ENCODE data around the gene NHLRC1.

The NHLRC1 gene

GRCh38 chr6:18101873-18102272 is 20.6 kb downstream of the NHLRC1 start:
- Histone ChIP-seq H3K27ac (ENCODE audit: low read length) (no peak overlapping the region), H3K9ac (ENCODE audit: low read length) (no peak overlapping the region), H3K4me3 (ENCODE audit: low read length) (no peak overlapping the region), H3K4me1 (ENCODE audit: control insufficient read depth, low read depth, low read length) (no peaks in the 10 kb centered on the region), H3K9me3 (ENCODE audit: control insufficient read depth, low read depth, low read length) (no peaks in the 10 kb centered on the region), H3K27me3 (ENCODE audit: control insufficient read depth, insufficient read depth, low read length) (no peaks in the 10 kb centered on the region), H3K36me3 (ENCODE audit: control insufficient read depth, low read depth, low read length) (no peaks in the 10 kb centered on the region)

- Histone ChIP-seq H3K27ac (ENCODE audit: low read length) (no peak overlapping the region), H3K9ac (ENCODE audit: low read length) (no peak overlapping the region), H3K36me3 (ENCODE audit: control insufficient read depth, low read depth, low read length) (no peaks in the 10 kb centered on the region), H3K9me3 (ENCODE audit: control insufficient read depth, low read depth, low read length) (no peaks in the 10 kb centered on the region), H3K27me3 (ENCODE audit: control insufficient read depth, insufficient read depth, low read length) (no peaks in the 10 kb centered on the region), H3K4me3 (ENCODE audit: low read length) (no peak overlapping the region), H3K4me1 (ENCODE audit: control insufficient read depth, low read depth, low read length) (no peaks in the 10 kb centered on the region)
Observed at GRCh38 chr6:18101271-18101670, 21.2 kb downstream of the NHLRC1 start.

- no peaks in the 10 kb centered on the region for H3K4me1 ChIP-seq (ENCODE audit: control insufficient read depth, low read depth, low read length)
- no peak overlapping the region for H3K9ac ChIP-seq (ENCODE audit: low read length)
- no peak overlapping the region for H3K4me3 ChIP-seq (ENCODE audit: low read length)
- no peak overlapping the region for H3K27ac ChIP-seq (ENCODE audit: low read length)
- H3K36me3 ChIP-seq (ENCODE audit: control insufficient read depth, low read depth, low read length) = no peaks in the 10 kb centered on the region
- no peaks in the 10 kb centered on the region for H3K9me3 ChIP-seq (ENCODE audit: control insufficient read depth, low read depth, low read length)
- H3K27me3 ChIP-seq (ENCODE audit: control insufficient read depth, insufficient read depth, low read length) = no peaks in the 10 kb centered on the region
Observed at GRCh38 chr6:18100296-18100695, 22.2 kb downstream of the NHLRC1 start.

GRCh38 chr6:18099511-18099910 is 23.0 kb downstream of the NHLRC1 start:
- H3K27me3 ChIP-seq (ENCODE audit: control insufficient read depth, insufficient read depth, low read length) = no peaks in the 10 kb centered on the region
- no peak overlapping the region for H3K4me3 ChIP-seq (ENCODE audit: low read length)
- no peaks in the 10 kb centered on the region for H3K9me3 ChIP-seq (ENCODE audit: control insufficient read depth, low read depth, low read length)
- no peaks in the 10 kb centered on the region for H3K4me1 ChIP-seq (ENCODE audit: control insufficient read depth, low read depth, low read length)
- no peak overlapping the region for H3K27ac ChIP-seq (ENCODE audit: low read length)
- no peaks in the 10 kb centered on the region for H3K36me3 ChIP-seq (ENCODE audit: control insufficient read depth, low read depth, low read length)
- H3K9ac ChIP-seq (ENCODE audit: low read length) = no peak overlapping the region

GRCh38 chr6:18096423-18096822 is 26.1 kb downstream of the NHLRC1 start:
- H3K4me1 ChIP-seq (ENCODE audit: control insufficient read depth, low read depth, low read length) = no peaks in the 10 kb centered on the region
- H3K9ac ChIP-seq (ENCODE audit: low read length) = no peak overlapping the region
- H3K27ac ChIP-seq (ENCODE audit: low read length) = no peak overlapping the region
- no peaks in the 10 kb centered on the region for H3K36me3 ChIP-seq (ENCODE audit: control insufficient read depth, low read depth, low read length)
- no peaks in the 10 kb centered on the region for H3K27me3 ChIP-seq (ENCODE audit: control insufficient read depth, insufficient read depth, low read length)
- no peaks in the 10 kb centered on the region for H3K9me3 ChIP-seq (ENCODE audit: control insufficient read depth, low read depth, low read length)
- no peak overlapping the region for H3K4me3 ChIP-seq (ENCODE audit: low read length)

GRCh38 chr6:18091382-18091781 is 31.1 kb downstream of the NHLRC1 start:
- no peak overlapping the region for H3K9ac ChIP-seq (ENCODE audit: low read length)
- no peaks in the 10 kb centered on the region for H3K4me1 ChIP-seq (ENCODE audit: control insufficient read depth, low read depth, low read length)
- no peaks in the 10 kb centered on the region for H3K36me3 ChIP-seq (ENCODE audit: control insufficient read depth, low read depth, low read length)
- no peak overlapping the region for H3K4me3 ChIP-seq (ENCODE audit: low read length)
- no peak overlapping the region for H3K27ac ChIP-seq (ENCODE audit: low read length)
- H3K27me3 ChIP-seq (ENCODE audit: control insufficient read depth, insufficient read depth, low read length) = no peaks in the 10 kb centered on the region
- no peaks in the 10 kb centered on the region for H3K9me3 ChIP-seq (ENCODE audit: control insufficient read depth, low read depth, low read length)

- H3K36me3 ChIP-seq (ENCODE audit: control insufficient read depth, low read depth, low read length) = no peaks in the 10 kb centered on the region
- no peak overlapping the region for H3K4me3 ChIP-seq (ENCODE audit: low read length)
- no peaks in the 10 kb centered on the region for H3K9me3 ChIP-seq (ENCODE audit: control insufficient read depth, low read depth, low read length)
- no peak overlapping the region for H3K9ac ChIP-seq (ENCODE audit: low read length)
- no peaks in the 10 kb centered on the region for H3K4me1 ChIP-seq (ENCODE audit: control insufficient read depth, low read depth, low read length)
- no peaks in the 10 kb centered on the region for H3K27me3 ChIP-seq (ENCODE audit: control insufficient read depth, insufficient read depth, low read length)
- H3K27ac ChIP-seq (ENCODE audit: low read length) = no peak overlapping the region
Observed at GRCh38 chr6:18090349-18090786, 32.1 kb downstream of the NHLRC1 start.

- H3K36me3 ChIP-seq (ENCODE audit: control insufficient read depth, low read depth, low read length) = no peaks in the 10 kb centered on the region
Observed at GRCh38 chr6:18088419-18089296, 33.8 kb downstream of the NHLRC1 start.

GRCh38 chr6:18087396-18088165 is 34.9 kb downstream of the NHLRC1 start:
- Histone ChIP-seq H3K9ac (ENCODE audit: low read length) (no peak overlapping the region), H3K4me1 (ENCODE audit: control insufficient read depth, low read depth, low read length) (no peaks in the 10 kb centered on the region), H3K27ac (ENCODE audit: low read length) (no peak overlapping the region), H3K4me3 (ENCODE audit: low read length) (no peak overlapping the region), H3K9me3 (ENCODE audit: control insufficient read depth, low read depth, low read length) (no peaks in the 10 kb centered on the region), H3K27me3 (ENCODE audit: control insufficient read depth, insufficient read depth, low read length) (no peaks in the 10 kb centered on the region), H3K36me3 (ENCODE audit: control insufficient read depth, low read depth, low read length) (no peaks in the 10 kb centered on the region)

More at GRCh38 chr6:18088419-18089296, 33.8 kb downstream of the NHLRC1 start:
- Histone ChIP-seq H3K27me3 (ENCODE audit: control insufficient read depth, insufficient read depth, low read length) (no peaks in the 10 kb centered on the region), H3K9ac (ENCODE audit: low read length) (no peak overlapping the region), H3K9me3 (ENCODE audit: control insufficient read depth, low read depth, low read length) (no peaks in the 10 kb centered on the region), H3K4me3 (ENCODE audit: low read length) (no peak overlapping the region), H3K27ac (ENCODE audit: low read length) (no peak overlapping the region), H3K4me1 (ENCODE audit: control insufficient read depth, low read depth, low read length) (no peaks in the 10 kb centered on the region)

- Histone ChIP-seq H3K9me3 (ENCODE audit: control insufficient read depth, low read depth, low read length) (no peaks in the 10 kb centered on the region), H3K4me1 (ENCODE audit: control insufficient read depth, low read depth, low read length) (no peaks in the 10 kb centered on the region)
Observed at GRCh38 chr6:18081025-18081668, 41.3 kb downstream of the NHLRC1 start.

GRCh38 chr6:18080544-18080943 is 41.9 kb downstream of the NHLRC1 start:
- Histone ChIP-seq H3K27me3 (ENCODE audit: control insufficient read depth, insufficient read depth, low read length) (no peaks in the 10 kb centered on the region), H3K27ac (ENCODE audit: low read length) (no peak overlapping the region), H3K4me1 (ENCODE audit: control insufficient read depth, low read depth, low read length) (no peaks in the 10 kb centered on the region), H3K36me3 (ENCODE audit: control insufficient read depth, low read depth, low read length) (no peaks in the 10 kb centered on the region), H3K9ac (ENCODE audit: low read length) (no peak overlapping the region), H3K4me3 (ENCODE audit: low read length) (no peak overlapping the region), H3K9me3 (ENCODE audit: control insufficient read depth, low read depth, low read length) (no peaks in the 10 kb centered on the region)

More at GRCh38 chr6:18081025-18081668, 41.3 kb downstream of the NHLRC1 start:
- Histone ChIP-seq H3K27ac (ENCODE audit: low read length) (no peak overlapping the region), H3K9ac (ENCODE audit: low read length) (no peak overlapping the region), H3K27me3 (ENCODE audit: control insufficient read depth, insufficient read depth, low read length) (no peaks in the 10 kb centered on the region), H3K4me3 (ENCODE audit: low read length) (no peak overlapping the region), H3K36me3 (ENCODE audit: control insufficient read depth, low read depth, low read length) (no peaks in the 10 kb centered on the region)
